Coronary artery (tissue), 2 donors: ENCODE data around the gene CACNB2.
A peak's percentile ranks its signal among the peaks of the same experiment; 100 is the strongest.

Experiments used
- DNase-seq: peaks from one replicate; pipeline ENCODE4 v3.0.0-alpha.2; 2017; ENCODE audit warnings: low spot score
- H3K27ac ChIP-seq, 2 donors: fragments of 200-600 bp; sonication (generic); one replicate each; pipeline ENCODE4 v1.5.1; 2016 to 2019
- H3K4me3 ChIP-seq: fragments of 200-600 bp; sonication (generic); 2 replicates; pipeline ENCODE4 v1.5.1; 2016; ENCODE audit warnings: mild to moderate bottlenecking, moderate library complexity
- TF ChIP-seq, protein P1 (sequence below): fragments of 200-600 bp; sonication (generic); IDR thresholded peaks from one replicate; pipeline ENCODE4 v1.5.1; 2019; ENCODE audit warnings: antibody characterized with exemption

The CACNB2 gene

GRCh38 chr10:18472977-18473376, 332.8 kb downstream of the CACNB2 start:
- DNase-seq = no peak
- TF ChIP-seq, protein P1, sequence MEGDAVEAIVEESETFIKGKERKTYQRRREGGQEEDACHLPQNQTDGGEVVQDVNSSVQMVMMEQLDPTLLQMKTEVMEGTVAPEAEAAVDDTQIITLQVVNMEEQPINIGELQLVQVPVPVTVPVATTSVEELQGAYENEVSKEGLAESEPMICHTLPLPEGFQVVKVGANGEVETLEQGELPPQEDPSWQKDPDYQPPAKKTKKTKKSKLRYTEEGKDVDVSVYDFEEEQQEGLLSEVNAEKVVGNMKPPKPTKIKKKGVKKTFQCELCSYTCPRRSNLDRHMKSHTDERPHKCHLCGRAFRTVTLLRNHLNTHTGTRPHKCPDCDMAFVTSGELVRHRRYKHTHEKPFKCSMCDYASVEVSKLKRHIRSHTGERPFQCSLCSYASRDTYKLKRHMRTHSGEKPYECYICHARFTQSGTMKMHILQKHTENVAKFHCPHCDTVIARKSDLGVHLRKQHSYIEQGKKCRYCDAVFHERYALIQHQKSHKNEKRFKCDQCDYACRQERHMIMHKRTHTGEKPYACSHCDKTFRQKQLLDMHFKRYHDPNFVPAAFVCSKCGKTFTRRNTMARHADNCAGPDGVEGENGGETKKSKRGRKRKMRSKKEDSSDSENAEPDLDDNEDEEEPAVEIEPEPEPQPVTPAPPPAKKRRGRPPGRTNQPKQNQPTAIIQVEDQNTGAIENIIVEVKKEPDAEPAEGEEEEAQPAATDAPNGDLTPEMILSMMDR = no peak
- Histone ChIP-seq H3K4me3 (peak overlapping the region; percentile 33), H3K27ac (peak overlapping the region; percentile 80 to 86)

DNA sequence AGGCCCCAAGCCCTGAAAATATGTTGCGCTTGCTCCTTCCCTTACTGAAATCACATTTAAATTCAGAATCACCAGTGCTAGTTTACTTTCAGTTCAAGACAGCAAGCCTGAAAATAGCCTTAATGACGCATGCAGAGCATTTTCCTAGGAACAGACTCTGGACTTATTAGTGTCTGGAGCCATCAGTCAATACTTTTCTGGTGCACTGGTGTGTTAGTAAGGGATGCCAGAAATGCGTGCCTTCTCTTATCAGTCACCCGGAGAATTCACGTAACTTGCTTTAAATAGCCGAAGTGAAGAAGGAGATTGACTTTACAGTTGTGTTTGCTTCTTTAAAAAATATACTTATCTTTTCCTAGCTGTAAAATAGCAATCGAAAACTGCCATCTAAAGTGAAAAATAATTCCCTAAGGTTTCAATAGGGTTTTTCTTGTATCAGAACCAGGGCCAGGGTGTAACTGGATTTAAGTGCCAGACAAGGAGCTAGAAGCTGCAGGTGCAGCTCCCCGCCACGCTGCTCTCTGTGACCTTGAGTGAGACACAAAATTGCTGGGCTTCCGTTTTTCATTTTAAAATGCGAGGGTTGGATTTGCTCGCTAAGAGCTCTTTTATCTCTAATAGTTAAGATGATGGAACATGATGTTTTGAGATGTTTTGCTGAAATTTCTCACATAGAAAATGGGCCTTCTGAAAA, 333.3 kb downstream of the CACNB2 start:
- DNase-seq = no peak
- H3K27ac ChIP-seq = peak overlapping the region; percentile 80 to 86
- TF ChIP-seq, protein P1 = no peak
- peak overlapping the region; percentile 33 for H3K4me3 ChIP-seq

GRCh38 chr10:18474118-18474455, 333.9 kb downstream of the CACNB2 start:
- H3K4me3 ChIP-seq = no peak overlapping the region
- no peak for DNase-seq
- H3K27ac ChIP-seq = peak overlapping the region; percentile 80 to 86

GRCh38 chr10:18476076-18476647, 335.9 kb downstream of the CACNB2 start:
- DNase-seq = no peak
- Histone ChIP-seq H3K4me3 (no peak overlapping the region), H3K27ac (no peak overlapping the region)
- TF ChIP-seq, protein P1 = no peak

More at GRCh38 chr10:18474118-18474455, 333.9 kb downstream of the CACNB2 start:
- TF ChIP-seq, protein P1 = no peak

- no peak overlapping the region for H3K4me3 ChIP-seq
- TF ChIP-seq, protein P1 = no peak
- DNase-seq = no peak
- no peak overlapping the region for H3K27ac ChIP-seq
Observed at GRCh38 chr10:18478354-18478753, 338.1 kb downstream of the CACNB2 start.

- Histone ChIP-seq H3K27ac (no peak overlapping the region), H3K4me3 (no peak overlapping the region)
- DNase-seq = no peak
- TF ChIP-seq, protein P1 = no peak
Observed at GRCh38 chr10:18479502-18479901, 339.3 kb downstream of the CACNB2 start.
